ENCODE data around the gene AP5S1. TPM values are rescaled to one million over a fixed set of nuclear protein-coding genes. Genes with fewer than 3 reads are reported as not detected.

AP5S1 gene
- total and polyA plus RNA-seq, 2 donors (not counting 1 experiment from before 2014, with no cell fraction given), result 11.8 to 17.8 TPM

GRCh38 chr20:3869839-3870634, 49.7 kb downstream of the AP5S1 start:
- no peak overlapping the region for H2AFZ ChIP-seq (ENCODE audit: low read length)
- no peak overlapping the region for H3K9ac ChIP-seq (ENCODE audit: insufficient read depth, low read length)
- H3K4me3 ChIP-seq (replicated peaks in 1 of 4; ENCODE audit: control extremely low read depth in 1 of 4, insufficient read depth in 1 of 4, low read depth in 3 of 4, low read length in 4 of 4), result no peak overlapping the region
- H3K36me3 ChIP-seq (ENCODE audit: control insufficient read depth, insufficient read depth, low read length), result peaks cover 18% of the 10 kb centered on the region
- peaks cover 3% of the 10 kb centered on the region for H3K4me1 ChIP-seq (ENCODE audit: control insufficient read depth, extremely low read depth, insufficient read depth, low read length)
- no peak for DNase-seq (ENCODE audit: low read depth in 2 of 2)
- H3K4me2 ChIP-seq (ENCODE audit: extremely low read depth, insufficient read depth, low read length), result no peak overlapping the region
- TF ChIP-seq EZH2 (IDR thresholded peaks at IDR 0.05; ENCODE audit: low read length, missing control alignments), result no peak
- TF ChIP-seq, protein P1, sequence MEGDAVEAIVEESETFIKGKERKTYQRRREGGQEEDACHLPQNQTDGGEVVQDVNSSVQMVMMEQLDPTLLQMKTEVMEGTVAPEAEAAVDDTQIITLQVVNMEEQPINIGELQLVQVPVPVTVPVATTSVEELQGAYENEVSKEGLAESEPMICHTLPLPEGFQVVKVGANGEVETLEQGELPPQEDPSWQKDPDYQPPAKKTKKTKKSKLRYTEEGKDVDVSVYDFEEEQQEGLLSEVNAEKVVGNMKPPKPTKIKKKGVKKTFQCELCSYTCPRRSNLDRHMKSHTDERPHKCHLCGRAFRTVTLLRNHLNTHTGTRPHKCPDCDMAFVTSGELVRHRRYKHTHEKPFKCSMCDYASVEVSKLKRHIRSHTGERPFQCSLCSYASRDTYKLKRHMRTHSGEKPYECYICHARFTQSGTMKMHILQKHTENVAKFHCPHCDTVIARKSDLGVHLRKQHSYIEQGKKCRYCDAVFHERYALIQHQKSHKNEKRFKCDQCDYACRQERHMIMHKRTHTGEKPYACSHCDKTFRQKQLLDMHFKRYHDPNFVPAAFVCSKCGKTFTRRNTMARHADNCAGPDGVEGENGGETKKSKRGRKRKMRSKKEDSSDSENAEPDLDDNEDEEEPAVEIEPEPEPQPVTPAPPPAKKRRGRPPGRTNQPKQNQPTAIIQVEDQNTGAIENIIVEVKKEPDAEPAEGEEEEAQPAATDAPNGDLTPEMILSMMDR (conservative IDR thresholded peaks at IDR 0.05 in 1 of 2, IDR thresholded peaks at IDR 0.05 in 1 of 2; ENCODE audit: low read depth in 1 of 2, low read length in 2 of 2), result no peak
- H4K20me1 ChIP-seq (ENCODE audit: control insufficient read depth, extremely low read depth, insufficient read depth, low read length), result no peaks in the 10 kb centered on the region
- H3K79me2 ChIP-seq (ENCODE audit: control insufficient read depth, insufficient read depth, low read length), result no peaks in the 10 kb centered on the region
- no peaks in the 10 kb centered on the region for H3K9me3 ChIP-seq (ENCODE audit: control insufficient read depth, insufficient read depth, low read depth, low read length)
- H3K27ac ChIP-seq (ENCODE audit: insufficient read depth, low read length), result no peak overlapping the region
- no peaks in the 10 kb centered on the region for H3K27me3 ChIP-seq (ENCODE audit: control insufficient read depth, insufficient read depth, low read length)

GRCh38 chr20:3871550-3872265, 51.4 kb downstream of the AP5S1 start:
- no peaks in the 10 kb centered on the region for H4K20me1 ChIP-seq (ENCODE audit: control insufficient read depth, extremely low read depth, insufficient read depth, low read length)
- no peak for DNase-seq (ENCODE audit: low read depth in 2 of 2)
- H3K4me2 ChIP-seq (ENCODE audit: extremely low read depth, insufficient read depth, low read length), result no peak overlapping the region
- H3K27ac ChIP-seq (ENCODE audit: insufficient read depth, low read length), result no peak overlapping the region
- H3K27me3 ChIP-seq (ENCODE audit: control insufficient read depth, insufficient read depth, low read length), result no peaks in the 10 kb centered on the region
- H2AFZ ChIP-seq (ENCODE audit: low read length), result no peak overlapping the region
- H3K36me3 ChIP-seq (ENCODE audit: control insufficient read depth, insufficient read depth, low read length), result peaks cover 16% of the 10 kb centered on the region
- TF ChIP-seq, protein P1 (conservative IDR thresholded peaks at IDR 0.05 in 1 of 2, IDR thresholded peaks at IDR 0.05 in 1 of 2; ENCODE audit: low read depth in 1 of 2, low read length in 2 of 2), result no peak
- no peak for TF ChIP-seq EZH2 (IDR thresholded peaks at IDR 0.05; ENCODE audit: low read length, missing control alignments)
- no peaks in the 10 kb centered on the region for H3K9me3 ChIP-seq (ENCODE audit: control insufficient read depth, insufficient read depth, low read depth, low read length)
- no peak overlapping the region for H3K4me3 ChIP-seq (replicated peaks in 1 of 4; ENCODE audit: control extremely low read depth in 1 of 4, insufficient read depth in 1 of 4, low read depth in 3 of 4, low read length in 4 of 4)
- peaks cover 3% of the 10 kb centered on the region for H3K4me1 ChIP-seq (ENCODE audit: control insufficient read depth, extremely low read depth, insufficient read depth, low read length)
- H3K9ac ChIP-seq (ENCODE audit: insufficient read depth, low read length), result no peak overlapping the region
- no peaks in the 10 kb centered on the region for H3K79me2 ChIP-seq (ENCODE audit: control insufficient read depth, insufficient read depth, low read length)

- H4K20me1 ChIP-seq (ENCODE audit: control insufficient read depth, extremely low read depth, insufficient read depth, low read length), result no peaks in the 10 kb centered on the region
- no peaks in the 10 kb centered on the region for H3K9me3 ChIP-seq (ENCODE audit: control insufficient read depth, insufficient read depth, low read depth, low read length)
- H3K4me2 ChIP-seq (ENCODE audit: extremely low read depth, insufficient read depth, low read length), result no peak overlapping the region
- H2AFZ ChIP-seq (ENCODE audit: low read length), result no peak overlapping the region
- no peak overlapping the region for H3K4me3 ChIP-seq (replicated peaks in 1 of 4; ENCODE audit: control extremely low read depth in 1 of 4, insufficient read depth in 1 of 4, low read depth in 3 of 4, low read length in 4 of 4)
- TF ChIP-seq, protein P1 (conservative IDR thresholded peaks at IDR 0.05 in 1 of 2, IDR thresholded peaks at IDR 0.05 in 1 of 2; ENCODE audit: low read depth in 1 of 2, low read length in 2 of 2), result no peak
- no peak for TF ChIP-seq EZH2 (IDR thresholded peaks at IDR 0.05; ENCODE audit: low read length, missing control alignments)
- H3K36me3 ChIP-seq (ENCODE audit: control insufficient read depth, insufficient read depth, low read length), result peaks cover 12% of the 10 kb centered on the region
- no peak overlapping the region for H3K27ac ChIP-seq (ENCODE audit: insufficient read depth, low read length)
- H3K4me1 ChIP-seq (ENCODE audit: control insufficient read depth, extremely low read depth, insufficient read depth, low read length), result peaks cover 3% of the 10 kb centered on the region
- DNase-seq (ENCODE audit: low read depth in 2 of 2), result no peak
- H3K79me2 ChIP-seq (ENCODE audit: control insufficient read depth, insufficient read depth, low read length), result no peaks in the 10 kb centered on the region
- H3K27me3 ChIP-seq (ENCODE audit: control insufficient read depth, insufficient read depth, low read length), result no peaks in the 10 kb centered on the region
- H3K9ac ChIP-seq (ENCODE audit: insufficient read depth, low read length), result no peak overlapping the region
Observed at GRCh38 chr20:3873507-3873906, 53.2 kb downstream of the AP5S1 start.

All from fibroblast of lung (primary cell).